NCI-H82 (cell line): ENCODE results near the gene BSN.
"Not testable (repeated sequence)": the region's sequence is repeated elsewhere in the genome, so short reads cannot be mapped to it uniquely, and the experiment has no call there.

Experiments
- DNase-seq: peaks from one replicate; lab custom pipeline; 2025; lab: John Stamatoyannopoulos, UW

Gene BSN

GRCh38 chr3:49673715-49674496 lies 119.6 kb downstream of the BSN start, which contains the start of gene APEH:
Gene APEH (plus strand): TSS chr3:49674351. CDS start chr3:49674402, 51 bp downstream.
- DNase-seq: no peak

DNA sequence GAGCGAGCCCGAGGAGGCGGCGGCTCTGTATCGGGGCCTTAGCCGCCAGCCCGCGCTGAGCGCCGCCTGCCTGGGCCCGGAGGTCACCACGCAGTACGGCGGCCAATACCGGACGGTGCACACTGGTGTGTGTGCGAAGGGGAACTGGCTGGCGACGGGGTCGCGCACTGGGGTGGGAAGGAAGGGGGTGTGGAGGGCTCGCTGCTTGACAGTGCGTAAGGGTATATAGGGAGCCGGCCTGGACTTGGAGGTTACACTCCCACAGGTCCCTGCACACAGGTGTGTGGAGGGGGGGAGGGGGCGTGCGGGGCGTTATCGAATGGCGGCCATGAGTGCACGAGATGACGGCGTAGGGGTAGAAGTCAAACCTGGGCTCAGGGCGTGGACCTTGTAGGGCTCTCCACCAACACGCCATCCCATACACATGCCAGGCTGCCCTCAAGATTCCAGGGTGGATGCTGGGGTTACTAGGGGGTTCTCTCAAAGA lies 120.3 kb downstream of the BSN start:
- no peak for DNase-seq

GRCh38 chr3:49675912-49676311 lies 121.6 kb downstream of the BSN start:
- DNase-seq: no peak

DNA sequence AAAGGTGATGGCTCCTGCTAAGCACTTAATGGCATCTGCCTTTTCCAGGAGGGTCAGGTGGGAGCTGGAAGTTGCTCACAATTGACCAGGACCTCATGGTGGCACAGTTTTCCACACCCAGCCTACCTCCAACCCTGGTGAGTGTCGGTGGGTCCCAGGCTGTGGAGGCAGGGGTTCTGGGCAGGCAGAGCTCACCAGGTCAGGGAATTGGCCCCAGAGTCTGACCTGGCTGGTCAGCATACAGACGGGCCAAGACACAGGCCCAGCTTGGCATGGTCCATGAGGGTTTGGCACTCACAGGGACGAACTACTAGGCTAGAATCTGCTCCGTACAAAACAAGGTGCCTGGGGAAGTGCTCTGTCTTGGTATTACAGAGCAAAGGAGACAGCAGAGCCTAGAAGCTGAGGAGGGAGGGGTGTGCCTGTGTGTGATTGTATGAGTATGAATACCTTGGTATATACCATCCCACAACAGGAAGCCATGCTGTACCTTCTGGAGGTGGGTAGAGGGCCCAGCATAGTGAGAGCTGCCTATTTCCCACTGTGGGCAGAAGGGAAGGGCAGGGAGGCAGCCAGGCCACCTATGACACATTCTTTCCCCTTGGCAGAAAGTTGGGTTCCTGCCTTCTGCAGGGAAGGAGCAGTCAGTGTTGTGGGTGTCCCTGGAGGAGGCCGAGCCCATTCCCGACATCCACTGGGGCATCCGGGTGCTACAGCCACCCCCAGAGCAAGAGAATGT lies 126.4 kb downstream of the BSN start:
- DNase-seq: no peak

DNA sequence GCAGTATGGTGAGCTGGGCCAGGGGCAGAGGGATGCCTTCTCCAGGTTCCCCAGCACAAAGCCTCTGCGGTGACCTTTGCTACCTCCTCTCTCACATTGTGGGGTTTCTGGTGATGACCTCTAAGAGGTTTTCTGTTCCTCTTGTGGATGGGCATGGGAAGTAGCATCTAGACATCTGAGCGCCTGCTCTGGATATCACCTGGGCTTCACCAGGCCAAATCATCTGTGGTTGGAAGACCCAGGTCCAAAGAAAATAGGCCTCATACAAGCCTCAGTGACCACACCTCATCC lies 126.9 kb downstream of the BSN start:
- DNase-seq: no peak

DNA sequence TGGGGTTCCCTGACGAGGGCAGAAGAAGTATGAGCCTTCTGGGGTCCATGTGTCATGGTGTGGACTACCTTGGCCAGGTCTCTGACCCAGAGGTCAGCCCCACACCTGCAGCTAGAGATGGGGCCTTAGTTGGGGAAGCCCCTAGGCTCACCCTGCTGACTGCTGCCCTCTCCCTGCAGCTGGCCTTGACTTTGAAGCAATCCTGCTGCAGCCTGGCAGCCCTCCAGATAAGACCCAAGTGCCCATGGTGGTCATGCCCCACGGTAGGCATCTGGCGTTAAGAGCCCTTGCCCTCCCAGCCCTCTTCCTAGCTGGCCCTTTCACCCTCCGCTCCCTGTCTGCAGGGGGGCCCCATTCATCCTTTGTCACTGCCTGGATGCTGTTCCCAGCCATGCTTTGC lies 127.3 kb downstream of the BSN start:
- DNase-seq: no peak

- no peak for DNase-seq
These were observed 128.9 kb downstream of the BSN start for GRCh38 chr3:49683162-49683561.

DNA sequence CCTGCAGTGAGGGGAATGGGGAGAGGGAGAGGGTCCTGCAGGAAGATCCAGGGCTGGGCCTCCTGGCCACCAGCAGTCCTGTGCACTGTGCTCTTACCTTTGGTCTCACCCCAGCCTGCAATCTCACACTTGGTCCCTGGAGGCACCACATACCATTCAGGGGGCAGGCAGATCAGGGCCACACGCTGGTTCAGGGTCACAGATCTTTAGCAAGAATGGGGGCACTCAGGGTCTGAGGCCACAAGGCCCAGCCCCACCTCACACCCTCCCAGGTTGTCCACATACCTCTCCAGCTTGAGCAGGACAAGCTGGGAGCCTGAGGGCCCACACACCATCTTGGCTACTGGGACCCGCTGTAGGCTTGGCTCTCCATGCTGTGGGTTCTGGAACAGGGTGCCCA lies 130.2 kb downstream of the BSN start:
- DNase-seq: not testable (repeated sequence)

GRCh38 chr3:49685103-49685502 lies 130.8 kb downstream of the BSN start:
- not testable (repeated sequence) for DNase-seq

DNA sequence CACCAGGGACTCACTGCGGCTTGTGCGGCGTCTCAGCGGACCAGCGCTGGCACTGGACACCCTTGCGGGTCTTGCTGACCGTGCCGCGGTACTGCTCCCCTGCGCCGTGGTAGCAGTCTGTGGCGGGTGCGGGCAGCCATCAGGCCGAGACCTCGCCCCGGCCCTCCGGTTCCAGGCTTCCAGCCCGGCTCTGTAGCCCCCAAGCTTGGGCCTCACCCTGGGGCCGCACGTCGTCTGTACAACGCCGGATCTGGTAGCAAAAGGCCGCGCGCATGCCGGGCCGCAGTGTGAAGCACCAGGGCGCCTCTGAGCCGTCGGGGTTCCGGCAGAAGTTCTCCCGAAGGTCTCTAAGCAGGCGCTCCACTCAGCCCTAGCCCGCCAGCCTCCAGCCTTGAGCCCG lies 131.6 kb downstream of the BSN start:
- not testable (repeated sequence) for DNase-seq

GRCh38 chr3:49686346-49686745 lies 132.1 kb downstream of the BSN start:
- DNase-seq: not testable (repeated sequence)

- not testable (repeated sequence) for DNase-seq
These were observed 132.6 kb downstream of the BSN start for GRCh38 chr3:49686769-49687423.

DNA sequence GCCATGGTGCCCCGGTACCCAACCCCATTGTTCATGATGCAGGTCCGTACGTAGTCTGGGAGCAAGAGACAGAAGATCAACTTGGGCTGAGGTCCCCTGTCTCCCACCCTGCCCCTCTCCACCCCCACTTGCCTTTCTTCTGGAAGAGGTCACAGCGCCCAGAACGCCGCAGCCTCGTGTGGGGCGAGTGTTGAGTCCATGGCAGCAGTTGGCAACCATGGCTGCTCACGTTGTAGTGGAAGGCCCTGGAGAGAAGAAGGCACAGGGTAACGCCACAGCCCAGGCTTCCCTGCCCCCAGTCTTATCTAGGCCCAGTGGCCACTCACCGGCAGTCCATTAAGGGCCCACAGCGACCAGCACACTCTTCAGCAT lies 133.1 kb downstream of the BSN start:
- DNase-seq: not testable (repeated sequence)

- not testable (repeated sequence) for DNase-seq
These were observed 134.2 kb downstream of the BSN start for GRCh38 chr3:49688338-49689045.

DNA sequence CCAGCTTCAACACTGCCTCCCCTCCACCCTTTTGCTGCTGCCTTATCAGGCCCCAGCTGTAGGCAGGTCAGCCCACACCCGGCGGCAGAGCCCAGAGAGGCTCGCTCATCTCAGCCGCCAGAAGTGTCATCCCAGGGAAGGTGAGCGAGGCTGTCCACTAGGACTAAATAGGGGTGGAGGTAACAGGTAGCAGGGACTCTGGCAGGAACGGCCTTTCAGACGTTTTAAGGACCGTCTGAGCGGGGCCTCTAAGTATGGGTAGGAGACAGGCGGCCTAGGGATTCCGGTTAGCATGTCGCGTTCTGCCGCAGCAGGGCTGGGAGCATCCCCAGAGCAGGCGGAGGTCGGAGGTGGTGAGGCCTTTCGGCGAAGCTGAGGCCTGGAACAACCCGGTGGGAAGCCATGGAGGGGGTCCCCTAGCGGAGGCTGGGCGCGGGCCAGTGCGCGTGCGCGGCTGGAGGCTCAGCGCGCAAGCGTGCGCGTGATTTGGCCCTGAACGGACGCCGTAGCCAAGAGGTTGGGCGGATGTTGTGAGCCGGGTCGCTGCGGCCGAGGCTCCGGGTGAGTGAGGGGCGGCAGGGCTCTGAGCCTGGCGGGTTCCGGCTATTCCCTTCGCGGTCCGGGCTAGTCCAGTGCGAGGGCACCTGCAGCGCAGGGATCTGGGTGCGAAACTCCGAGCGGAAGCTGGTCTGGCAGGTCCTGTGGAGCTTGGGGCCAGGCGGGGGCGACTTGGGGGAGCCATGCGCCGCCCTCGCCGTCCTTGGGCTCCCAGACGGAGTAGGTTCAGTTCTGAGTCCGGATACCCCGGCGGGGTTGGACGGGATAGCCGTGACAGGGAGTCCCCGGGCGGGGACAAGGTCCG lies 135.0 kb downstream of the BSN start, which contains the start of the genes MST1 and RNF123:
Gene MST1 (minus strand): TSS at position 429 of the 862 bp plus-strand sequence. CDS start 783 bp downstream, outside the sequence.
Gene RNF123 (plus strand): TSS at position 512 of the 862 bp plus-strand sequence. CDS start 1,609 bp downstream, outside the sequence.
- no peak for DNase-seq

GRCh38 chr3:49689908-49690624 lies 135.8 kb downstream of the BSN start:
- DNase-seq: not testable (repeated sequence)

DNA sequence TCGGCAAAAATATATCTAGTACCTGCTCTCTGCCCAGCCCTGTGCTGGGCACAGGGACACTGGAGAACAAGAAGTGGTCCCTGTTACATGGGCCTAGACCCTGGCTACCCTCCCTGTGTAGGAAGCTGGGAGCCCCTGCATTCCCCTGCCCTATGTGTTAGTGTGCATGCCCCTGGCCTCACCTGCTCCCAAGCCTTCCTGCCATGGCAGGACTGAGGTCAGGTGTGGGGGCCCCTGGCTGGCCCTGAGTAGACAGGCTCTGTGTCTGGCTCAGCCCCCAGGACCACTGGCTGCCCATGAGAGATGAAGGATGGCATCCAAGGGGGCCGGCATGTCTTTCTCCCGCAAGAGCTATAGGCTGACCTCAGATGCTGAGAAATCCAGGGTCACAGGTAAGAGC lies 136.6 kb downstream of the BSN start:
- DNase-seq: not testable (repeated sequence)

- not testable (repeated sequence) for DNase-seq
These were observed 137.2 kb downstream of the BSN start for GRCh38 chr3:49691481-49691880.

- DNase-seq: not testable (repeated sequence)
These were observed 140.3 kb downstream of the BSN start for GRCh38 chr3:49694409-49695070.
